GM19438 (cell line): Measurements from ENCODE around the gene ZNF488.

Source experiments
- ATAC-seq: cut with Tn5 transposase; IDR thresholded peaks from one replicate; pipeline ENCODE4 v1.9.1; 2021; ENCODE audit warnings: low read depth; ENCODE audit not compliant: unreplicated experiment

ZNF488 gene

DNA sequence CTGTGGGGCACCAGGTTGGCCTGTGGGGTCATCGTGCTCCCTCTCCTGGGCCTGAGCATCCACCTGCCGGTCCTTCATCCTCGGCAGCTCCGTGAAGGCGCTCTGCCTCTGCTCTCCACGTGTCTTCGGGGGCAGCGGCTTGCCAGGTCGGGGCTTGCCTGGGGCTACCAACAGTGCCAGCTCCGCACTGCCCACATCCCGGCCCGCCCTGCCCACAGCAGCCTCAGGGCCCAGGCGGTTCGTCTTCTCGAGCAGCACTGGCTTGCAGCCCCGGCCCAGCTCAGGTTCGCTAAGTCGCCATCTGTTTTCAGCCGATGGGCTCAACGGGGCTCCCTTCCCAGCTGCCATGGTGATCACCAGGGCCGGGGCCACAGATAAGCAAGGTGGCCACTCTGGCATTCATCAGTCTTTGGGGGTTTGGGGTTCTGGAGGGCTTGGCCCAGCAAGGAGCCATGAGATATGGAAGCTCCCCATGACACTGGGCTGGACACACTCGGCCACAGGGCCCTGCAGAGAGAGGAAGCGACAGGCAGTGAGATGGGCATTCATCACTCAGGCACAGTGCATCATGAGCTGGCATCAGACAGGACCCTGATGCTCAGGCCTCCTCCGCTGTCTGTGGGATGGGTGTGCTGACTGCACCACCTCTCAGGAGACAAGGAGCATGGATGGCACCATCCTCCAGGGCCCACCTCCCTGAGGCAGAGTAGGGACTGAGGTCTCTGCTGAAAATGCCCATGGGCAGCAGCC, 15.5 kb downstream of the ZNF488 start:
- ATAC-seq = no peak

DNA sequence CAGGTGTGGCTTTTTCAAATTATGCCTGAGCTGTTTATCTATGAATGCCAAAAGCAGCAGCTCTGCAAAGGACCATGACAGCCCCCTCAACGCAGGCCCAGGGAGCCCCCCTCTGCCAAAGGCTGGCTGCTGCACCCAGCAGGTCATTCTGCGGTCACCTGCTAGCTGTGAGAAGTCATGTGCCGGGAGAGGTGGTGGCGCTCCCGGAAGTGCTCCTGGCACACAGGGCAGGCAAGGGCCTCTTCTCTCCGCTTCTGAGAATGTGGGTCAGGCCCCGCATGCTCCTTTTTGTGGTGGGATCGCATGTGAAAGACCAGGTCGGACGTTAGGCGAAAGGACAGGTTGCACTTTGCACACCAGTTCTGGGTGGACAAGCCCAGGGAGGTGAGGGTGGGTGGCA, 16.4 kb downstream of the ZNF488 start:
- no peak for ATAC-seq

DNA sequence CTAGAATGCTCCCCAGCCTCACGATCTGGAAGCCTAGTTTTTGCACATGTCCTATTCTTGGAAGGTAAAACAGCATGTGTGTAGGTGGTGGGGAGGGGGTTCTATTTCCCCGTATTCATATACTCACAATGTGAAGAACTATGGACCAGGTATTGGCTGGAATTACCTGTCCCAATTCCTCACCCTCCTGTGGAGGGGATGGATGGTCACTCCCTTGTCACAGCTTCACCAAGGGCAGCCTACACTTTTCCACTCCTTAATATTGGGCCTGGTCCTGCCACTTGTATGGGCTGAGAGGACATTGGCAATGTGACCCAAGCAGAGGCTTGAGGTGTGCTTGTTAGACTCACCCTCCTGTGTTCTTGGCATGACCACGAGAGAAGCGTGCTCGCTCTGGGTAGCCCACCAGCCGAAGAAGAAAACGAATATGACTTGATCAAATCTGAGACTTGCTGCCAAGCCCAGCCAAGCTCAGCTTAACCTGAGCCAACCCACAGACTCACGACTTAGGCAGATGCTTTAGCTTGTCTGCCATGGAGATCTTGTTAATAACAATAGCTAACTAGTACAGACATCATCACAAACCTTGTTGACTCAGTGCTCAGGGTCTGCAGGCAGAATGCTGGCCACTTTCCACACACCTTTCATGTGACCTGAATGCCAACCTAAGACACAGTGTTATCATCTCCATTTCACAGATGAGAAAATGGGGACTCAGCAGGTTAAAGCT, 17.2 kb downstream of the ZNF488 start:
- no peak for ATAC-seq

DNA sequence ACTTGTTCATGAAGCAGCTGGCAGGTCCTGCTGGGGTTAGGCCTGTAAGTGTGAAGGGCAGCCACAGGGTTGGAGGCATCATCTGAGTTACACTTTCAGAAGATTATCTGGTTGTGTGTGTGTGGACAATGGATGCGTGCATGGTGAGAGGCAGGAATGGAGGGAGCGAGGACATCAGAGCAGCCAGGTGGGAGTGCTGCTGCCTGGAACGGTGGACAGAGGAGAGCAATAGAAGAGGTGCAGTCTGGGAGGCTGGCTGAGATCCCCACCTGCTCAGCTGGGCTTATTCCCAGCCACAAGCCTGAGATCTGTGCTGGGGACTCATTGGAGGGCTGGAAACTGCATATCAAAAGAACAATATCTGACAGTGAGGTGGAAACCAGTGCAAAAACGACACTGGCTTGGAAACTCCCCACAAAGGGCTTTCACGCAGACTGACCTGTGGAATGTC, 17.9 kb downstream of the ZNF488 start:
- ATAC-seq = no peak

DNA sequence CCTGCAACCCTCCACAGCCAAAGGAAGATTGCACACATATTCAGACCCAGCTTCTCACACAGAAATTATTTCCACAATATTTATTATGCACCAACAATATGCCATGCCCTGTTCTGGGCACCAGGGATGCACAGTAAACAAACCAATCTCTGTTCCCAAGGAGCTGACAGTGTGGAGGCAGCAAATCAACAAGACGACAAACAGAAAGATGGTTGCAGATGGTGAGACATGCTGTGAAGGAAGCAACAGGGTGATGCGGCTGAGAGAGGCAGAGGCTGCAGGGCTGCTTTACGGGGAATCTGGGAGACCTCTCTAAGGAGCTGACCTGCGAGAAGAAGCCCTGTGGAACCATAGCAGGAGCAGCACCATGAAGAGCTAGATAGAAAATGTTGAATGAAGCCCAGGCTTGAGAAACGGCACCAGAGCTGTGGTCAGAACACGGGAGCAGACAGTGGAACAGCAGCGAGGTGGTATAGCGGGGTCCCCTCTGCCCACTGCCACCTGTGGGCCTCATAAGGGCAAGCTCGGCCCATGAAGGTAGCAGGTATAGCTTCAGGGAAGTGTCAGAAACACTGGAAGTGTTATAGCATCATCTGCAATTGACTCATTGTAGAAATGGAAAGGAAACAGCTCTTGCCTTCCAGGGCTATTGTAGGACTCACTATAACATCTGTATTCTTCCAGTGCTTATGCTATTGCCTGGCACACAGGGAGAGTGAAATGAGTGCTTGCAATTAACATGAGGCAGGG, 18.5 kb downstream of the ZNF488 start:
- ATAC-seq = no peak

DNA sequence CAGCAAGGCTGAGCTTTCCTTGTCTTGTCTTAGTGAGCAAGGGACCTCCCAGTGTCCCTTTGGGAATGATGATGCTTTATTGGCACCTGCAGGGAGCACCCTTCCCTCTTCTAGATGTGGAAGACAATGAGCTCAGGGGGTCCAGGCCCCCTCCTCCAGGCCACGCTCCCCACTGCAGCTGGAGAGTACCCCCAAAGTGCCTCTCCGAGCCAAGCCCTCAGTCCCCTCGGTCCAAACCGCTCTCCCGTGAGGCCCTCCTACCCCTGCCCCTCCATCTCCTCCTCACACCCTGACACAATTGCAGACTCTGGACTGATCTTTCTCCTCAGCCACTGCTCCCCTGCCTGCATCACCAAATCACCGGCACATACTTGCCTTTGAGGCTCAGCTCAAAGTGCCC, 19.2 kb downstream of the ZNF488 start:
- no peak for ATAC-seq

DNA sequence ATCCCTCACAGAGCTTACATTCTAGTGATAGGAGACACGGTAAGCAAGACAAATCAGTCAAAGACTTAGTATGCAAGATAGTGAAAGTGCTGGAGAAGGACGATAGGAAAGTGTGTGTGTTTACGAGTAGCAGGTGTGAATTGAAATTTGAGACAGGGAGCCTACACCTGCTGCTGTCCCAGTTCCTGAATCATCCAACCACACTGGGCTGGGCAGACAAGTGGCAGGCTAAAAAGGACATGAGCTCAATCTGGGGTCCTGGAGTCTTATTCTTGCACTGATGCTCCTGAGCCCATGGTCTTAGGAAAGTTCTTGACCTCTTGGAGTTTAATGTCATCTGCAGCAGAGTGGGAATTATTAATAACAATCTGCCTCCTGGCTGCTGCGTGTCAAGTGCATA, 19.7 kb downstream of the ZNF488 start:
- no peak for ATAC-seq

DNA sequence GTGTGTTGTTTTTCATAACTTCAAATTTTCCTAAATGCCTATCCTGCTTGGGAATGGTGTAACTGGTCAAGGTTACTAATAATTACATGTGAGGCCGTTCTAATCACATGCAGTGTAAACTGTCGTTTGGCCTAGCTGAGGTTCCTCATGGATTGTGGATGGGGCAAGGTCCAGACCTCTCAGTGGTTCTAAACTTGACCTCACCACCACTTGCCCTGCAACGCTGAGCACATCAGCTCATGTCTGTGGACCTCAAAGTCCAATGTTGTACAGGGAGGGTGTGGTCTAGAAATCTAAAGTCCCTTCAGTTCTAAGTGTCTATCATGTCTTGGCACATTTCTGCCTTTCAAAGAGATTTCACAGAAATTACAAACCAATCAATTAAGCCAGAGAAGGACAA, 20.3 kb downstream of the ZNF488 start:
- ATAC-seq = no peak

DNA sequence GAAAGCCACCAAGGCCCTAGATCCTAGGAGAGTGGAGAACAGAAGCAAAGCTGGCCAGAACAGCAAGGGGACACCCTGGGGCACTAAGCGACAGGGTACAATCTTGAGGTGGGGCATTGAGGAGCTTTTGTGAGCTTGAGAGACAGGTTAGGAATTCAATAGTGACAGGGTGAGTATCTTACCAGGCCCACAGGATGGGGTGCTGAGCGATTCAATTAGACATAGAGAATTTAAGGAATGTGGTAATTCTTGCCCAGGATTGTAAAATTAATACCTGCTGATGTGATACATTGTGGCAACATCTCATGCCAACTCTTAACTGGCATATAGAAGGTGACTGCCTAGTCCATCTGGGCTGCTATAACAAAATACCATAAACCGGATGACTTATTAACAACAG, 21.9 kb downstream of the ZNF488 start:
- ATAC-seq = no peak

DNA sequence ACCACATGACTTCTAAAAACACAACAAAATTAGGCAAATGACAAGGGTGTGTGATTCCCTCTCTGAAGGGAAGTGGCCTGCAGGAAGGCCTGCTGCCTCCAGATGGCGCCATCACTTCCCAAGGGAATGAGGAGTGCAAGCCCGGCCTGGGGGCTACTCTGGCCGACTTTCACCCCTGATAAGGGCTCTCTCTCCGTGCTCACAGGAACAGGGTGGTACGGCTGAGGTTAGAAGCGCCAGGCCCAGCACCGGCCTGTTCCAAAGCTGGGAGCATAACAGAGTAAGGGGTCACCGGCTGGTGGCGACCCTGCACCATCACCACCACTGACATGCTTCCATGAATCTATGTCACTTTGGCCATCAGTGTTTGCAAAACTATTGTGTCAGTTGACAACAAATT, 22.8 kb downstream of the ZNF488 start:
- ATAC-seq = no peak

DNA sequence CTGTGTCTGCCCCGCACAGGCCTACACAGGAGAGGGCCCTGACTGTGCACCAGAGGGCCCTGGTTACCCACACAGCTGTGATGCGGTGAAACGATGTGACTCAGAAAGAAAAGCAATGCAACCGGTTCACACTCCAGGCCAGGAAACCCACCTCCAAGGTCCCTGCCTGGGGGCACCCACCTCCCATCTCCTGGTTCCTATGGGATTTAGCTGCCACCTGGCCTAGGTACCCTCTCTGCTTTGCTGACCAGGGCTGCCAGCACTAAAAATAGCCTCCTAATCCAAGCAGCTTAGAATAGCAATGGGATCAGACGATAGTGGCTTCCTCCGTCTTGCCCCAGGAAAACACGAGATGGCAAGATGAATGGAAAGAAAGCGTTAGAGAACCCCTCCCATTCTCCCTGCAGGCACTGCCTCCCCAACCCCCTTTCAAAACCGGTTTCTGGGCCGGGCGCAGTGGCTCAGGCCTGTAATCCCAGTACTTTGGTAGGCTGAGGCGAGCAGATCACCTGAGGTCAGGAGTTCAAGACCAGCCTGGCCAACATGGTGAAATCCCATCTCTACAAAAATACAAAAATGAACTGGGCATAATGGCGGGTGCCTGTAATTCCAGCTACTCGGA, 23.6 kb downstream of the ZNF488 start:
- ATAC-seq = no peak

DNA sequence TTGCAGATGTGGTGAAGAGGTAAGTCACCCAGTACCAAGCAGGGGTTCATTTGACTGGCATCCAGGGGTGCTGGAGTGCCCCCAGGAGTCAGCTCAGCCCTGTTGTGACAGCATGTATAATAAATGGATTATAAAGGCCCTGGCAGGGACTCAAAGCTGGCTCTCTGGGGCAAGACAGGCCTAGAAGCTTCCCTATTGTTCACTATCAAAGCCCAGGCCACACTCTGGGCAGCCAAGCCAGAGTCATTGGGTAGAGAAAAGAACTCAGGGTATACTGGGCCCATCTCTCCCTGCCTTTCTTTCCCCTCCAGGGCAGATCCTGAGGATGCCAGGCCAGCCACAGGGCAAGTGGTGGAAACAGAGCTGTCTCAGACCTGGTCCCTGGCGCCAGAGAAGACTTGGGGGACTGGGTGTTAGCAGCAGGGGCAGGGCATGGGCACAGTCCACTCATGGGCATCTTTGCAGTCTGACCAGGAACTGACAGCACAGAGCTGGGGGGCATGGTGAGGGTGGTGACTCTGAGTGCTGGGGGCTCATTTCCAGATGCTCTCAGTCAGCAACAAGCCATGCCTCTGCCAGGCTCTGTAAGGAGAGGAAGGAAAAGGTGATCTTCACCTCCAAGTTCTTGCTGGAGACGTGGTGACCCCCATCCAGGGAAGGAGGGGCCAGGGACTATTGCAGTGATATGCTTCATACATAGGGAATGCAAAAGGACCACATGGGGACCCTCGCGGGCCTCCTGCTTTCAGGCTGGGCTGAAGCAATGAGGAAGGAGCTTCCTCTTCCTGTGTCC, 24.3 kb downstream of the ZNF488 start:
- ATAC-seq = no peak

DNA sequence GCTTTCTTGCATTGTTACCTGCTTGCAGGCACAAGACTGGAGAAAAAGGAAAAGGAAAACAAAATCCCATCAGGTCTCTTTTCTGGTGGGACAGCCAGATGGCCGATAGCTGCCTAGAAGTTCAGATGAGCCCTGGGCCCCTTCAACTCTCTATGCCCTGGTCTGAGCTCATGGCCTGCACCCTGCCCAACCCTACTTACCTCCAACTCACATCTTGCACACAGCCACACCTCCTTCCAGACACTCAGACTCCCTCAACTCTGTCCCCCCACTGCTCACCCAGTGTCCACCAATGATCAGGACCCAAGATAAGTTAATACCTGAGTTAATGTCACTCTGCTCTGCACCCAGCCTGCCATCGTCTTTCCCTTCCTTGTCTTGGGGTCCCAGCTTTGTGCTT, 25.0 kb downstream of the ZNF488 start:
- ATAC-seq = no peak

DNA sequence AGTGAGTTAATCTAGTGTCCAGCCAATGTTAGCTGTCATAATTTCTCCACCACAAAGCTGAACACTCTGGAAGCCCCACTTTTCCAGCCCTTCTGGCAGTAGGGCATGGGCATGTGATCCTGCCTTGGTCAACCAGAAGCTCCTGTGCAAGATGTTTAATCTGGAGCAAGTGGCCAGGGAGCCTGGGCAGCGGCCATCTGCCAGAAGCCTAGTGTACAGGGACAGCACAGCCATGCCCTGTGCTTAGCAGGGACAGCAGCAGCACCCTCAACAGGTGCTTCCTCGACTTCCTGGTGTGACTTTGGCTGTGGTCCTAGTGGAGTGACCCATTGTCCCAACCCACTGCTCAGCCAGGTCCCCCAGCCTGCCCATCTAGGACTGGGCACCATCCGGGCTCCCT, 25.6 kb downstream of the ZNF488 start:
- no peak for ATAC-seq

DNA sequence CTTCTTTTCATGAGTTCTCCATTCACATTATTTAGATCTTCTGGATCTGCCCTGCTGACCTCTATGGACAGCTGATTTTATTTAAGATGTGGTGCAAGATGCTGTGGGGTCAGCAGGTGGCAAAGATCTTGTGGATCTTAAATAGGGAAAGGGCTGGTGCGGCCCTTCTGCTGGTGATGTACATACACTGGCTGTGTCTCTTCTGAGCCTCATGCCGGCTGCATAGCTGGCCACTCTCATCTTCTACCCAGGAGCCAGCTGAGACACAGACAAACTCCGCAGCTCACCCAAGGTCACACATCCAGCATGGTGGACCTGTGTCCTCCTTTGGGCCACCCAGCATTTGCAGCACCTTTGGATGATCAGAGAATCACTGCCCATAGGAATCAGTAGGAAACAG, 26.2 kb downstream of the ZNF488 start:
- no peak for ATAC-seq

DNA sequence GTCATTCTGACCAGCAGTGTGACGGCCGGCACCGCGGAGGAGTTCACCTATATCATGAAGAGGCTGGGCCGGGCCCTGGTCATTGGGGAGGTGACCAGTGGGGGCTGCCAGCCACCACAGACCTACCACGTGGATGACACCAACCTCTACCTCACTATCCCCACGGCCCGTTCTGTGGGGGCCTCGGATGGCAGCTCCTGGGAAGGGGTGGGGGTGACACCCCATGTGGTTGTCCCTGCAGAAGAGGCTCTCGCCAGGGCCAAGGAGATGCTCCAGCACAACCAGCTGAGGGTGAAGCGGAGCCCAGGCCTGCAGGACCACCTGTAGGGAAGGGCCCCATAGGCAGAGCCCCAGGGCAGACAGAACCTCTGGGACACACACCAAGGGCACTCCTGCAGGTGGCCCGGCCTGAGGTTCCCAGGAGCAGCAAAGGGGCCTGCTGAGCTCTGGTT, 26.9 kb downstream of the ZNF488 start:
- ATAC-seq = no peak

DNA sequence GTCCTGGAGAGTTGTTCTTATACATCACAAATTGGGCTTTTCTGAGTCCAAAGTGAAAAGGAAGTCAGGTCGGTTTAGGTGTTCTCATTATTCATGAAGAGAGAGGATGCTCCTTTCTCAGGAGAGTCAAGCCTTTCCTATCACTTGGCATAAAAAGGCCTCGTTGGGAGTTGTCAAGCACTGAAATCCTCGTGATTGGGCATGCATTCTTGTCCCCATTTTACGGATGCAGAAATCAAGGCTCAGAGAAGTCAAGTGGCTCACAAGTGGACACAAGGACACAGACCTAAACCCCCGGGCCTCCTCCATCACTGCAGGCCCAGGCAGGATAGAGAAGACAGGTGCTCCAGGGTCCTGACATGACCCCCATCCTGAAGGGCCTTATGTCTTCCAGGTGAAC, 27.4 kb downstream of the ZNF488 start:
- ATAC-seq = no peak

DNA sequence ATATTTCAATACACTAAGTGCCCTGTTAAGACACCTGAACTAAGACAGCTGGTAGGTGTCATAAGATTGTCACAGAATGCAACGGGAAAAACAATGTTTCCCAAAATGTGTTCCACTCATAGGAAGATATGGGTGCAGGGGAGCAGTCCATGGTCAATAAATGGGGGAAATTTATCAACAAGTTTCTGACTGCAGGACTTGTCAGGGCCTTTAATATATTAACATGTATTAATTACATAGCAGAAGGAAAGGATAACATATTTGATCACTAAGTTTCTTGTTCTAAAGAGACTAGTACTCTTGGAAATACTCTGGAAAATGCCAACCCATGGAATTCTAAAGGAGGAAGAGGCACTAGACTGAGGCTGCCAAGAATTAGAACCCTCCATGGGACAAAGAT, 29.2 kb downstream of the ZNF488 start:
- ATAC-seq = no peak

DNA sequence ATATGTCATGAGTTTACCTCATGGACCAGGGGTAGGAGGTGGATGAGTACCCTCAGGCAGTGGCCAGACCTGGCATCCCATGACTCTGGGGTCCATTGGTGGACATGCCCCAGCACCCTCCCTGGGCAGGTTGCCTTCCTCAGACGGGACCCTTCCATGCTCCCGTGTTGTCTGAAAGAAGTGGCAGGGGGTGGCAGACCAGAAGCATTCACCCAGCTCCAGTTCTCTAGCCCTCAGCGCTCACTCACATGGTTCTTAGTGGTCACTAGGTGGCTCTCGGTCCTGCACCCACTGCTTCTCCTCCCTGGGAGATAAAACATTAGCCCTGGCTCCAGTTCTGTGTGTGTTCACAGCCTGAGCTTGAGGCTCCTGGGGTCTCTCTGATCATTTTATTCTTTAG, 29.9 kb downstream of the ZNF488 start:
- no peak for ATAC-seq

DNA sequence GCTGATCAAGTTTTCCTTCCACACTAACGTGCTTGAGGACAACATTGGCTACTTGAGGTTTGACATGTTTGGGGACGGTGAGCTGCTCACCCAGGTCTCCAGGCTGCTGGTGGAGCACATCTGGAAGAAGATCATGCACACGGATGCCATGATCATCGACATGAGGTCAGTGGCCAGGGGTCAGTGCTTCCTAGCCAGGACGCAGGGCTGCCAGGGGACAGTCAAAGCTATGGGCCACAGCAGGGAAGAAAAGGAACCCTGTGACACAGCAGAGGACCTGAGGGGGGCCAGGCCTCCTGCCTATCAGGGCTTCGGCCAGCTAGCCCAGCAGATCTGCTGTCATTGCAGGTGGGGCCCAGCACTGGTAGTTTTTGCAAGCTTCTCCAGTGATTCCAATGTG, 30.7 kb downstream of the ZNF488 start:
- ATAC-seq = no peak
